Stimulated activated CD4-positive, alpha-beta T cell treated with anti-CD3 and anti-CD28 coated beads, Interleukin-4, amount 100 ng/mL, for 4 hours (primary cell): ENCODE results near the gene COL5A1.

ENCODE experiments used
- DNase-seq, 2 experiments: peaks; one replicate each; pipeline ENCODE4 v3.0.0-alpha.2; 2020

Gene COL5A1

DNA sequence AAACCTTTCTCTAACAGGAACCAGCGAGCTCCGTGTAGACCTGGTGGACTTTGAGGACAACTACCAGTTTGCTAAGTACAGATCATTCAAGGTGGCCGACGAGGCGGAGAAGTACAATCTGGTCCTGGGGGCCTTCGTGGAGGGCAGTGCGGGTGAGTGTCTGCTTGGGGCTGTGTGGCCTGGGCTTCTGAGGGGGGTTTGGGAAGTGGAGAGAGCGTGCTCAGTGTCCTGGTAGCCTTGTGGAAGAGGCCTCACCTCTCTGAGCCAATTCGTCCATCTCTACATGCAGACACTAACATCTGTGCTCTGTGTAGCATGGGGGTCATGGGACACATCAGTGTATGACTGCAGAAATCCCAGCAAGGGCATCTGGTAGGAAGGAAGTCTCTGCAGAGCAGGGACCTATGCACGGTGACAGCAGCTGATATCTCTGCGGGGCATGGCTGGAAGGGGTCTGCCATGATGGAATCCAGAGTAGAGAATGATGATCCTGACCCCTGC, 244.9 kb downstream of the COL5A1 start:
- no peak for DNase-seq

DNA sequence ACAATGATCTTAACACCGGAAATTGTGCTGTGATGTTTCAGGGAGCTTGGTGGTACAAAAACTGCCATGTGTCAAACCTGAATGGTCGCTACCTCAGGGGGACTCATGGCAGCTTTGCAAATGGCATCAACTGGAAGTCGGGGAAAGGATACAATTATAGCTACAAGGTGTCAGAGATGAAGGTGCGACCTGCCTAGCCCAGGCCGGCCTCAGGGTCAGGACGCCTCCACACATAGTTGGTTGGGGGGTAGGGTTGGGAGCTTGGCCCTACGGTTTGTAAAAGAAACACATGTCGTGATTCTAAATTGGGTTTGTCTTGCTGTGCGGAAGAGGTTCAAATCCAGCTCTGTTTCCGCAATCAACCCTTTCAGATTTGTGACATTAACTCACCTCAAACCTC, 245.6 kb downstream of the COL5A1 start:
- no peak for DNase-seq

DNA sequence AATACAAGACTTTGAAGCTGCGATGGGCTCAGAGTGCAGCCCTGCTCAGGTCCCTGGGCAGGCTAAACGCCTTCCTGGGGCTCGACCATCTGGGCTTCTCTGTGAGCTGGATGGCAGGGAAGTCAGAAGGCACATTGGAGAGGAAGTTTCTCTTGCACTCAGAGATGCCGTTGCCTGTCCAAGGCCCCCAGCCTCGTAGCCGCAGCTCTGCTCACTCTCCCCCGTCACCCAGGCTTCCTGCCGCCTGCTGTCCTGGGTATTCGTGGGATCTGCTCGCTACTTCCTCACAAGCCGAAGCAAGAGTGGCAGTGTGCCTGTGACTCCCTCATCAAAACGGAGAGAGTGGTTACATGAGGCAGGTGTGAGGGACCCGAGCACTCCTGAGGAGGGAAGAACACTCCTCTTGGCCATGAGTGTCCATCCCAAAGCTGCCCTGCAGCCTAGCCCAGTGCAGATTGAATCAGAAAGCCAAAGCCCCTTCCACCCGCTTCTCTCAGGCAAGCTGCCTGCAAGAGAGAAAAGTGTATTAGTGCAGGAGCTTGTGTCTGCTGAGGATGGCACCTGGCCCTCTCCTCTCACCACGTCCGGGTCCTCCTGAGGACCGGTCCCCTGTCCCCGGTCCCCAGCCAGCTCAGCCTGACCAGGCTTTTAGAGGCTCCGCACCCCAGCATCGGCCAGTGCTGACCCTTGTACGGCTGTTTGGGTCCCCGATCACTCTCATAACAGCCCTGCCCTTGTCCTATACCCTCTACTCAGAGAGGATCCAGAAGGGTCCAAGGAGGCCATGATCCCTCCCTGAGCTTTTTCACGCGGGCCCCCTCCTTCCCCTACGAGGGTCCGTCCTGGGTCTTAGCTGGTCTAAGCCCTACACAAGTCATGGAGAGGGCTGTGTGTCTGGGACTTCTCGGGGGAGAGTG, 246.3 kb downstream of the COL5A1 start:
- DNase-seq, result no peak

DNA sequence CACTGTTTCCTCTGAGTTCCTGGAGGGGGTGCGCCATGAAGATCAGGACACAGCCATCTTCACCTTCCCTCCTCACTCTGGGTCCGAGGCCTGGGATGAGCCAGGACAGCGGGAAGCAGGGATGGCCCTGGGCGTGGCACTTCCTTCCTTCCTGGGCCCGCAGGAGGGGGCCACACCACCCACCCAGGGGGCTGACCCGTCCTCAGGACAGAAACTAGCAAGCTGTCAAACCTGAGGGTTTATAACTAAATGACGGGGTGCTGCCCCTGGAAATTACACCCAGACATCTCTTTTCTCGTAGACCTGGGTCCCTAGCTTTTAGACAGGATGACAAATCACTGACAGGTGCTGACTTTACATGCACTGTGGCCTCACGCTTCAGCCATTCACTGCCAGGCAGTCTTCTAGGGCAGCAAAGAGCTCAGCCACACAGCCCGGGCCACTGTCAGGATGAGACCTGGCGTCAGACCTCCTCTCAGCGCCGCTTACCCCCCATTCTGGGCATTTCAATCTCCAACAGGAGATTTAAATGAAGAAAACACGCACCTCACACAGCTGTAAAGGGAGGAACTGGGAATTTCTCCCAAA, 247.1 kb downstream of the COL5A1 start:
- no peak for DNase-seq

DNA sequence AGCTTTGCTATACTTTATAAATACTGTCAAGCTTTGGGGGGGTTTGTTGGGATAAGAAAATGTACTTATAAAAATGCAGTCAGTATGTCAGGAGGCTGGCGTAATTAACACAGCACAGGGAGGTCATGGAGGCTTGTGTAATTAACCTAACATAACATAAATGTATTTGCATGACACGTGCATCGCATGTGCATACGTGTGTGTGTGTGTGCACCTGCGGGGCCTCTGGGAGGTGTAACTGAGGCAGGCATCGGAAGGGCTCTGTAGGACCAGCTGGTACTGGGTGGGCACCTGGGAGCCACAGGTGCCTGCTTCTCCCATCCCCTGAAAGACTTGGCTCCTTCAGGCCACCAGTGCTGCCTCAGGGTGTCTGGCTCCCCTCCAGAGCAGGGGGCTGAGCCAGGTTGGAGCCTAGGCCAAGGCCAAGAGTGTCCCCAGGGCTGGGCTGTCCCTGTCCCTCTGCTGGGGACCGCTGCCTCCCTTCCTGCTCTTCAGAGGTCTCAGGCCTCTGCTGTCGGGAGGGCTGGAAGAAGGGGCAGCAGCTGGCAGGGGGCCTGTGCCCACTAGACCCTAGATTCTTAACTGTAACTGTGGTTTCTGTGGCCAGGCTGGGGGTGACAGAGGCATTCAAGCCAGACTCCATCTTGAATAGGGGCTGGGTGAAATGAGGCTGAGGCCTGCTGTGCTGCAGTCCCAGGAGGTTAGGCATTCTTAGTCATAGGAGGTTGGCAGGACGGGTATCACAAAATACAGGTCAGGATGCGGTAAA, 248.0 kb downstream of the COL5A1 start:
- no peak for DNase-seq

DNA sequence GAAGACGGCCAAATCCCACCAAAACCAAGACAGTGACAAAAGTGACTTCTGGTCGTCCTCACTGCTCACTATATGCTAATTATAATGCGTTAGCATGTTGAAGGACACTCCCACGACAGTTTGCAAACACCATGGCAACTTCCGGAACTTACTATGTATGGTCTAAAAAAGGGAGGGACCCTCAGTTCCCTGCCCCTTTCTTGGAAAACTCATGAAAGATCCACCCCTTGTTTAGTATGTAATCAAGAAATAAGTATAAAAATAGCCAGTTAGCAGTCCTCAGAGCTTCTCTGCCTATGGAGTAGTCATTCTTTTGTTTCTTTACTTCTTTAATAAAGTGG, 248.5 kb downstream of the COL5A1 start:
- DNase-seq, result no peak

DNA sequence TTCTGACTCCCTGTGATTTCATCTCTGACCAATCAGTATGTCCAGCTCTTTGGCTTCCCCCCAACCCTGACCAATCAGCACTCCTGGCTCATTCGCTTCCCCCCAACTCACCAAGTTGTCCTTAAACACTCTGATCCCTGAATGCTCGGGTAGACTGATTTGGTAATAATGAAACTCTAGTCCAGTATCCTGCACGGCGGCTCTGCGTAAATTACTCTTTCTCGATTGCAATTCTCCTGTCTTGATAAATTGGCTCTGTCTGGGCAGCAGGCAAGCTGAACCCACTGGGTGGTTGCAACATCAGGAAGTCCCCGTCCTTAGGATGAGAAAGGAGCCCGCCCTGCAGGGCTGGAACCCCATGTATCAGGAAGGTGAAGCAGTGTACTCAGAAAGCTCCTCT, 249.4 kb downstream of the COL5A1 start:
- no peak for DNase-seq

DNA sequence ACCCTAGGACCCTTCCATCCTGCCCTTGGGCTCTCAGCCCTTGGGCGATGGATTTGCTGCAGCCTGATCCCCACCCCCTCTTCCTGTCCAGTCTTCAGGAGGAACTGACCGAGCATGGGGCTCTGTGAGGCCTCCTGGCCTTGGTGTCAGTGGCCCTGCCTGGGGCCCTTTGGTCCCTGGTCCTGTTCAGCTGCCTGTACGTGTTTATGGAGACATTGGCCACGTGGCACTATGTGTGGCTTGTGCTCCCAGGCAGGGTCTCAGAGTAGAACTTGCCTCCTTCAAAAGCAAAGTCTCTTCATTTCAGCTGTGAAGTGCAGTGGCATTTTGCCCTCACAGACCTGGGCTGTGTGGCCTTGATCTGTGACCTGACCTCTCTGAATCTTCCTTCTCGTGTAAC, 250.1 kb downstream of the COL5A1 start:
- DNase-seq, result no peak

DNA sequence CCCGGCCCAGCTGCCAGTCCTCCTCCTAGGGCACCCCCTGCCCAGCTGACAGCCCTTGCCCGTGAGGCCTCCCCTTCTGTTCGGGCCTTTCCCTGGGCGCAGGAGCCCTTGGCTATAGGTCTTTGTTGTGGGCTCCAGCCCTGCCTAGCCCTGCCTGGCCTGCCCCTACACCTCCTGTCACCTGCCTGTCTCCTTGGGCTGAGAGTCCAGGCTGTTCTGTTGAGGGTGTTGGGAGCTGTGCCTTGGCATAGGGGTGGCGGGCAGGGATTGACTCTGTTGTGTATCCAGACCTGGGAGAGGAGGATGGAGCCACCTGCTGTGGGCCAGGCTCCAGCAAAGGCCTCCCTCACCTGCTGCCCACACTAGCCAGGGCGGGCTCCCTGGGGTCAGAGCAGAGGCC, 250.6 kb downstream of the COL5A1 start:
- DNase-seq, result no peak

DNA sequence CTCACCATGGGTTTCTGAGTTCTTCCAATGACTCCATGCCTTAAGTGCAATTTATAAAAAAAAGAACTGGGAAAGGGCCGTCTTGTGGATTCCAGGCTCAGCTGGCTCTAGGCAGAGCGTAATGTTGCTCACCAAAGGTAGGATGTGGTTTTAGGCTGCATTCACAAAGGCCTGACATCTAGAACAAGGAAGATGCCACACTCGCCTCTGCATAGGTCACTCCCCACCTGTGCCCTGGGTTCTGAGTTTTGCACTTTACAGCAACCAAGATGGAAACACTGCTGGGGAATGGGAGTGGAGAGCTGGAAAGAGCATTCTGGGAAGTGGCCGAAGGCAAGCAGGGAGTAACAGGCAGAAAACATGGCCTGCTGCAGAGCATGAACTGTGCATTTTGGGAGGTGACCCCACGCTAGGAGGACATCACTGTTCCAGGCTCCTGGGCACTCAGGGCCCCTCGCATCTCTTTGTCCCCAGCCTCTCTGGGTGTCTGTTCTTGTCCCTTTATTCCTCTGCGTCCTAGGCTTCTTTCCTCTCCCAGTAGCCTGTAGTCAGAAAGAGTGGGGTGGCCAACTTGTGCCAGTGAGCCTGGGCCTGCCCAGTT, 251.3 kb downstream of the COL5A1 start:
- no peak for DNase-seq
